Activated T-cell treated with anti-CD3 and anti-CD28 coated beads for 1 hour (primary cell): Measurements from ENCODE around the gene CBX6.

Source experiments
- DNase-seq: peaks from one replicate; pipeline ENCODE4 v3.0.0-alpha.2; 2020; ENCODE audit warnings: low read depth

The CBX6 gene

DNA sequence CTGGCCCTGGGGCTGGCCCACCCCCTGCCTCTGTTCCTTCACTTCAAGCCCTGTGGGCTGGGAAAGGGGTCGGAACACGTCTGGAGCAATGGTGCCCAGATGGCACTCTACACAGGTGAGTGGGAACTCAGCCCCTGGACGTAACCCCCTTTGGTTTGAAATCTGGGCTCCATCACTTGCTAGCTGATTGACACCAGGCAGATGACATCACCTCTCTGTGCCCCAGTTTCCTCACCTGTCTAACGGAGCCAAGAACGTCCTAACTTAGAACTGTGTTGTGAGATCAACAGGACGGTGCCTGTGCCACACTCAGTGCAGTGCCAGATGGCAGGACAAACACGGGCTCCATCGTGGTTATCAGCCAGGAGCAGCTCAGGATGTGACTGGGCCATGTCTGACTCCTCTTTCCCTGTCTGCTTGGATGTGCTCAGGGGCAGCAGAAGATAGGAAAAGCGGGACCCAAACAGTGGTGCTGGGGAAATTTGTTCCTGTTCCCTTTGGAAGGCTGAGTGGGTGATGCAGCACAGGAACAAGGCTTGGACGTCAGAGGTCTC lies 52.6 kb downstream of the CBX6 start:
- DNase-seq: no peak

DNA sequence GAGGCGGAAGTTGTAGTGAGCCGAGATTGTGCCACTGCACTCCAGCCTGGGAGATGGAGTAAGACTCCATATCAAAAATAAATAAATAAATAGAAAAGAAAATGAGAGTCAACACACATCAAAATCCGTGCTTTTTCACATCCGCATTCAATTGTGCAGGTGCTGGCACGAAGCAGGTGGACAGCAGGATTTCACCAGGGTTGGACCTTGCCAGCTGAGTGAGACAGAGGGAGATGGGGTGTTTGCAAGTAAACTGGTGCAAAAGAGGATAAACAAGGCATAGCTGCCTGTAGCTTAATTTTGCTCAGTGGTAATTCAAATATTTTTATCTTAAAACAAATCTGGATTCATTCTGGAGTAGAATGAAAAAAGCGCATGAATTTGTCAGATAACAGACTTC lies 54.8 kb downstream of the CBX6 start:
- DNase-seq: no peak

DNA sequence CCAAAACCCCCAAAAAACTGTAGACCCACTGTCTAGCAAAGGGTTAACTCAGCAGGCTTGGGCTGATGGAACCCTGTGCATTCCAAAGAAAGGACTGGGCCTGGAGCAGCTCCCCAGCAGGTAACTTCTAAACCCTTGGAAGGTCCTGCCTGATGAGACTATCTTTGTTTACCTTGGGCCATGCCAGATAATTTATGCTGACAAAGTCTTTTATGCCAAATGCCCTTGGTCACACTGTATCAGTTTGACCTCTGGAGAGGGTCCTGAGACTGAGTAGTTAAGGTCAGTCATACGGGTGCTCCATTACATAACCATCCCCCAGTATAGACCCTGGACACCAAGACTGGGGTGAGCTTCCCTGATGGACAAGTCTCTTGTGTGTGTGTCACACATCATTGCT lies 56.2 kb downstream of the CBX6 start:
- DNase-seq: no peak
